ENCODE data around the gene TMEM191C.
"Not testable (repeated sequence)": the region's sequence is repeated elsewhere in the genome, so short reads cannot be mapped to it uniquely, and the experiment has no call there.

TMEM191C gene

GRCh38 chr22:21442646-21443045, 24.5 kb upstream of the TMEM191C start:
- H3K36me3 Mint-ChIP-seq (ENCODE audit: insufficient read depth): peaks cover 15% of the 10 kb centered on the region
- not testable (repeated sequence) for H3K27me3 Mint-ChIP-seq; H3K4me3 Mint-ChIP-seq; H3K4me1 Mint-ChIP-seq (ENCODE audit: low read depth in 2 of 2); H3K9me3 Mint-ChIP-seq; ATAC-seq (replicated peaks); DNase-seq; H3K27ac Mint-ChIP-seq

- ATAC-seq (replicated peaks) (no peak), DNase-seq (no peak)
- H3K27ac Mint-ChIP-seq: no peak overlapping the region
- no peaks in the 10 kb centered on the region for H3K9me3 Mint-ChIP-seq
- no peak overlapping the region for H3K4me3 Mint-ChIP-seq
- H3K27me3 Mint-ChIP-seq: no peaks in the 10 kb centered on the region
- H3K36me3 Mint-ChIP-seq (ENCODE audit: insufficient read depth): peaks cover 15% of the 10 kb centered on the region
- no peaks in the 10 kb centered on the region for H3K4me1 Mint-ChIP-seq (ENCODE audit: low read depth in 2 of 2)
Observed at GRCh38 chr22:21443057-21443734, 24.0 kb upstream of the TMEM191C start.

GRCh38 chr22:21443735-21444421, 23.3 kb upstream of the TMEM191C start:
- Mint-ChIP-seq H3K9me3 (no peaks in the 10 kb centered on the region), H3K4me3 (no peak overlapping the region), H3K27ac (no peak overlapping the region), H3K4me1 (ENCODE audit: low read depth in 2 of 2) (no peaks in the 10 kb centered on the region), H3K27me3 (no peaks in the 10 kb centered on the region), H3K36me3 (ENCODE audit: insufficient read depth) (peaks cover 15% of the 10 kb centered on the region)
- DNase-seq (peak in 1 of 3 experiments; percentile 0), ATAC-seq (replicated peaks) (no peak)

GRCh38 chr22:21444701-21445436, 22.3 kb upstream of the TMEM191C start:
- Mint-ChIP-seq H3K4me3 (no peak overlapping the region), H3K27ac (no peak overlapping the region), H3K36me3 (ENCODE audit: insufficient read depth) (peaks cover 15% of the 10 kb centered on the region), H3K27me3 (no peaks in the 10 kb centered on the region), H3K9me3 (no peaks in the 10 kb centered on the region), H3K4me1 (ENCODE audit: low read depth in 2 of 2) (no peaks in the 10 kb centered on the region)
- no peak for ATAC-seq (replicated peaks)
- no peak for DNase-seq

GRCh38 chr22:21445437-21446127, 21.6 kb upstream of the TMEM191C start:
- H3K27me3 Mint-ChIP-seq: no peaks in the 10 kb centered on the region
- no peaks in the 10 kb centered on the region for H3K4me1 Mint-ChIP-seq (ENCODE audit: low read depth in 2 of 2)
- H3K4me3 Mint-ChIP-seq: no peak overlapping the region
- peaks cover 15% of the 10 kb centered on the region for H3K36me3 Mint-ChIP-seq (ENCODE audit: insufficient read depth)
- ATAC-seq (replicated peaks): no peak
- no peaks in the 10 kb centered on the region for H3K9me3 Mint-ChIP-seq
- no peak for DNase-seq
- no peak overlapping the region for H3K27ac Mint-ChIP-seq

GRCh38 chr22:21446128-21446826, 20.9 kb upstream of the TMEM191C start:
- Mint-ChIP-seq H3K4me3 (no peak overlapping the region), H3K27ac (no peak overlapping the region), H3K9me3 (no peaks in the 10 kb centered on the region), H3K4me1 (ENCODE audit: low read depth in 2 of 2) (no peaks in the 10 kb centered on the region), H3K36me3 (ENCODE audit: insufficient read depth) (peaks cover 15% of the 10 kb centered on the region), H3K27me3 (no peaks in the 10 kb centered on the region)
- no peak for ATAC-seq (replicated peaks)
- DNase-seq: no peak

GRCh38 chr22:21446827-21447690, 20.1 kb upstream of the TMEM191C start:
- peaks cover 15% of the 10 kb centered on the region for H3K36me3 Mint-ChIP-seq (ENCODE audit: insufficient read depth)
- no peaks in the 10 kb centered on the region for H3K27me3 Mint-ChIP-seq

GRCh38 chr22:21447694-21448402, 19.3 kb upstream of the TMEM191C start:
- Mint-ChIP-seq H3K9me3 (no peaks in the 10 kb centered on the region), H3K27ac (no peak overlapping the region), H3K4me1 (ENCODE audit: low read depth in 2 of 2) (no peaks in the 10 kb centered on the region), H3K36me3 (ENCODE audit: insufficient read depth) (peaks cover 15% of the 10 kb centered on the region), H3K4me3 (no peak overlapping the region), H3K27me3 (no peaks in the 10 kb centered on the region)
- DNase-seq (no peak), ATAC-seq (replicated peaks) (no peak)

More at GRCh38 chr22:21446827-21447690, 20.1 kb upstream of the TMEM191C start:
- H3K4me3 Mint-ChIP-seq: no peak overlapping the region
- no peaks in the 10 kb centered on the region for H3K9me3 Mint-ChIP-seq
- no peak for ATAC-seq (replicated peaks)
- H3K27ac Mint-ChIP-seq: no peak overlapping the region
- H3K4me1 Mint-ChIP-seq (ENCODE audit: low read depth in 2 of 2): no peaks in the 10 kb centered on the region
- no peak for DNase-seq

GRCh38 chr22:21448627-21449416, 18.4 kb upstream of the TMEM191C start:
- DNase-seq: no peak
- Mint-ChIP-seq H3K27me3 (no peaks in the 10 kb centered on the region), H3K27ac (no peak overlapping the region), H3K36me3 (ENCODE audit: insufficient read depth) (peaks cover 17% of the 10 kb centered on the region), H3K4me1 (ENCODE audit: low read depth in 2 of 2) (no peaks in the 10 kb centered on the region), H3K4me3 (no peak overlapping the region), H3K9me3 (no peaks in the 10 kb centered on the region)
- ATAC-seq (replicated peaks): no peak

- Mint-ChIP-seq H3K9me3 (no peaks in the 10 kb centered on the region), H3K27me3 (no peaks in the 10 kb centered on the region), H3K4me3 (no peak overlapping the region), H3K27ac (no peak overlapping the region), H3K4me1 (ENCODE audit: low read depth in 2 of 2) (no peaks in the 10 kb centered on the region), H3K36me3 (ENCODE audit: insufficient read depth) (peaks cover 8% of the 10 kb centered on the region)
- ATAC-seq (replicated peaks) (no peak), DNase-seq (no peak)
Observed at GRCh38 chr22:21449531-21450319, 17.5 kb upstream of the TMEM191C start.

Measured in effector memory CD8-positive, alpha-beta T cell (primary cell).